Activated naive CD8-positive, alpha-beta T cell treated with anti-CD3 and anti-CD28 coated beads, Interleukin-2, amount 10 ng/mL, durations not matched to agents 7 days and 5 days (primary cell): ENCODE results near the gene TTC8. TPM values are rescaled to one million over a fixed set of nuclear protein-coding genes. Genes with fewer than 3 reads are reported as not detected.
"Not testable (repeated sequence)": the region's sequence is repeated elsewhere in the genome, so short reads cannot be mapped to it uniquely, and the experiment has no call there.

Source experiments
- ATAC-seq: fragments of 150-1000 bp; cut with Tn5 transposase; one replicate; pipeline ENCODE4 v1.10.0; 2021; ENCODE audit warnings: low read depth, moderate library complexity
- POLR2A ChIA-PET: fragments of 350-600 bp; sonication (Branson Sonifier 250); formaldehyde crosslinking; loops from one replicate; lab custom pipeline; 2021; ENCODE audit warnings: antibody characterized with exemption; lab: Charles Lee
- DNase-seq: peaks from one replicate; pipeline ENCODE4 v3.0.0; 2021
- H3K27ac Mint-ChIP-seq: one replicate; pipeline ENCODE4 v1.8.0; 2022; ENCODE audit warnings: mild to moderate bottlenecking, mixed read lengths
- H3K27me3 Mint-ChIP-seq: one replicate; pipeline ENCODE4 v1.8.0; 2022; ENCODE audit warnings: mild to moderate bottlenecking, moderate library complexity, mixed read lengths
- H3K36me3 Mint-ChIP-seq: one replicate; pipeline ENCODE4 v1.8.0; 2021; ENCODE audit warnings: mild to moderate bottlenecking, mixed read lengths
- H3K4me1 Mint-ChIP-seq: one replicate; pipeline ENCODE4 v1.8.0; 2021; ENCODE audit warnings: mixed read lengths
- H3K4me3 Mint-ChIP-seq: one replicate; pipeline ENCODE4 v1.8.0; 2022; ENCODE audit warnings: mild to moderate bottlenecking, moderate library complexity, mixed read lengths
- H3K9me3 Mint-ChIP-seq: one replicate; pipeline ENCODE4 v1.8.0; 2021; ENCODE audit warnings: mixed read lengths
- total RNA-seq, 2 experiments: library from RNA; stranded (reverse); gene quantifications; one replicate each; pipeline ENCODE4 v1.2.3, GENCODE V29; 2021

TTC8 gene
- total RNA-seq, 2 experiments from 2014 or later = 1.3 to 2.2 TPM

DNA sequence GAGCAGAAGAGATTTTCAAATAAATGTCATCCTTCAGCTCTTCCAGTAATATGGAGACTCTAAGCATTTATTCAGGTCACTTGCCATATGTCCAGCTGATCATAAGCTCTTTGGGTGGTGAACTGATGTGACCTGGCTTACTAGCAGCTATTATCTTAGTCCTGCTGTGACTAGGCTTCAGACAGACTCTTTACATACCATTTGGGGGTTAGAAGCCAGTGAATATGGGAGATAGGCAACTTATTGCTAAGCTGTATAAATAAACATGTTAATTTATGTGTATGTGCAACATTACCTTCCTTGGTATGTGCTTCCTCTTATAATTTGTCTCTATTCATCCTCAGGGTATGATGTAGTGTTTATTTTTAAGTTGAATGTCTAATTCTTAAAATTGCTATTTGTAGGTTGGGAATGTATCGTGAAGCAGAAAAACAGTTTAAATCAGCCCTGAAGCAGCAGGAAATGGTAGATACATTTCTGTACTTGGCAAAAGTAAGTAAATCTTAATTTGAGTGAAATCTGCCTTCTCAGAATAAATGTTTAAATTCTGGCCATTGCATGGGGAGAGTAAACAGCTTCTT lies 32.4 kb downstream of the TTC8 start:
- peaks cover 2% of the 10 kb centered on the region for H3K36me3 Mint-ChIP-seq
- H3K4me3 Mint-ChIP-seq = no peak overlapping the region
- H3K4me1 Mint-ChIP-seq = no peaks in the 10 kb centered on the region
- no peak for ATAC-seq
- H3K27ac Mint-ChIP-seq = no peak overlapping the region
- POLR2A ChIA-PET = no interaction called here
- H3K27me3 Mint-ChIP-seq = no peaks in the 10 kb centered on the region
- DNase-seq = no peak
- H3K9me3 Mint-ChIP-seq = peaks cover 3% of the 10 kb centered on the region

DNA sequence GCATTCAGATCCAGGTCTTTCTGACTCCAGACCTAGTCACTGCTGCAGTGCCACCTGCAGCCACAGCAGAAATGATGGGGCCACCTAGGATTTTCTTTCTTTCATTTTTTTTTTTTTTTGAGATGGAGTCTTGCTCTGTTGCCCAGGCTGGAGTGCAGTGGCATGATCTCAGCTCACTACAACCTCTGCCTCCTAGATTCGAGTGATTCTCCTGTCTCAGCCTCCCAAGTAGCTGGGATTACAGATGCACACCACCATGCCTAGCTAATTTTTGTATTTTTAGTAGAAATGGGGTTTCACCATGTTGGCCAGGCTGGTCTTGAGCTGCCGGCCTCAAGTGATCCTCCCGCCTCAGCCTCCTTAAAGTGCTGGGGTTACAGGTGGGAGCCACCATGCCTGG lies 33.4 kb downstream of the TTC8 start:
- POLR2A ChIA-PET, DNase-seq, H3K9me3 Mint-ChIP-seq, H3K4me1 Mint-ChIP-seq, ATAC-seq, H3K27ac Mint-ChIP-seq, H3K27me3 Mint-ChIP-seq, H3K36me3 Mint-ChIP-seq, H3K4me3 Mint-ChIP-seq: not testable (repeated sequence)

GRCh38 chr14:88859118-88859517 lies 34.7 kb downstream of the TTC8 start:
- H3K9me3 Mint-ChIP-seq, ATAC-seq, H3K27me3 Mint-ChIP-seq, H3K4me3 Mint-ChIP-seq, H3K36me3 Mint-ChIP-seq, DNase-seq, POLR2A ChIA-PET, H3K27ac Mint-ChIP-seq, H3K4me1 Mint-ChIP-seq: not testable (repeated sequence)

DNA sequence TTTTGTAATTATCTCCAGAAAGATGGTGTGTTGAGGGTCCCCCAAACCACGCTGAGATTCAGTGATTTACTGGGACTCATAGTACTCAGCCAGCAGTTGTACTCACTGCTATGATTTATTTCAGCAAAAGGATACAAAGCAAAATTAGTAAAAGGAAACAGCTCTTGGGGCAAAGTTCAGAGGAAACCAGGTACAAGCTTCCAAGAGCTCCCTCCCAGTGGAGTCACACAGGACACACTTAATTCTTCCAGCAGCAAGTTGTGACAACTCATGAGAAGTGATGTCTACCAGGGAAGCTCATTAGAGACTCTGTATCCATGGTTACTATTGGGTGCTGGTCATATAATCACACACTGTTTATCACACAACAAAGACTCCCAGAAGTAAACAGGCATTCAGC lies 38.7 kb downstream of the TTC8 start:
- Mint-ChIP-seq H3K4me1 (no peaks in the 10 kb centered on the region), H3K27me3 (no peaks in the 10 kb centered on the region)
- POLR2A ChIA-PET = no interaction called here

DNA sequence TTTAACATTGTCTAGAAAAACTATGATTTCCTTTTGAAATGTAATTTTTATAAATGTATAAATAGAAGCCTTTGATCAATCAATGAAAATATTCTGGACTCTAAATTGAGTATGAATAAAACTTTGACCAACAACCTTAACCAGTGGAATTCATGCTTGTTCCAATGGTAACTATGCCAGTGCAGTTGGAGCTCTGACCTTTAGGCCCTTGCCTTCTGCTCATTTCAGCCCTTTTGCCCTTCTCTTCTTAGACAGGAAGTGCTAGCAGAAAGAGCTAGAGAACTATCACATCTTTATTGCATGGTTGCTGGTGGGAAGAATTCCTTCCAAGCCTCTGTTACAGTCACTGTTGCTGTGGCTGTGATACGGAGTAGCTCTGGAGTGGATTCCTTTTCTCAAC lies 39.7 kb downstream of the TTC8 start:
- Mint-ChIP-seq H3K4me1 (no peaks in the 10 kb centered on the region), H3K4me3 (no peak overlapping the region), H3K27ac (no peak overlapping the region), H3K36me3 (peaks cover 3% of the 10 kb centered on the region), H3K27me3 (no peaks in the 10 kb centered on the region), H3K9me3 (peaks cover 1% of the 10 kb centered on the region)
- POLR2A ChIA-PET = no interaction called here
- DNase-seq (no peak), ATAC-seq (no peak)

More for the DNA sequence above, 38.7 kb downstream of the TTC8 start:
- H3K4me3 Mint-ChIP-seq = no peak overlapping the region
- ATAC-seq (no peak), DNase-seq (no peak)
- peaks cover 3% of the 10 kb centered on the region for H3K9me3 Mint-ChIP-seq
- peaks cover 3% of the 10 kb centered on the region for H3K36me3 Mint-ChIP-seq
- no peak overlapping the region for H3K27ac Mint-ChIP-seq

GRCh38 chr14:88866305-88866704 lies 41.9 kb downstream of the TTC8 start:
- no peak for DNase-seq
- no peak for ATAC-seq
- H3K27ac Mint-ChIP-seq = no peak overlapping the region
- no peak overlapping the region for H3K4me3 Mint-ChIP-seq
- H3K27me3 Mint-ChIP-seq = no peaks in the 10 kb centered on the region
- H3K9me3 Mint-ChIP-seq = no peaks in the 10 kb centered on the region
- peaks cover 2% of the 10 kb centered on the region for H3K36me3 Mint-ChIP-seq
- POLR2A ChIA-PET = no interaction called here
- no peaks in the 10 kb centered on the region for H3K4me1 Mint-ChIP-seq

GRCh38 chr14:88868558-88869159 lies 44.2 kb downstream of the TTC8 start:
- no peak overlapping the region for H3K4me3 Mint-ChIP-seq
- POLR2A ChIA-PET = no interaction called here
- no peaks in the 10 kb centered on the region for H3K4me1 Mint-ChIP-seq
- H3K27me3 Mint-ChIP-seq = no peaks in the 10 kb centered on the region
- ATAC-seq (no peak), DNase-seq (no peak)
- no peaks in the 10 kb centered on the region for H3K9me3 Mint-ChIP-seq
- no peaks in the 10 kb centered on the region for H3K36me3 Mint-ChIP-seq
- H3K27ac Mint-ChIP-seq = no peak overlapping the region

GRCh38 chr14:88870777-88871176 lies 46.3 kb downstream of the TTC8 start:
- H3K4me3 Mint-ChIP-seq = no peak overlapping the region
- H3K27ac Mint-ChIP-seq = no peak overlapping the region
- POLR2A ChIA-PET = no interaction called here
- H3K27me3 Mint-ChIP-seq = no peaks in the 10 kb centered on the region
- ATAC-seq (no peak), DNase-seq (no peak)
- H3K4me1 Mint-ChIP-seq = no peaks in the 10 kb centered on the region
- no peaks in the 10 kb centered on the region for H3K36me3 Mint-ChIP-seq
- no peaks in the 10 kb centered on the region for H3K9me3 Mint-ChIP-seq

- Mint-ChIP-seq H3K36me3 (no peaks in the 10 kb centered on the region), H3K4me1 (no peaks in the 10 kb centered on the region), H3K27me3 (no peaks in the 10 kb centered on the region), H3K4me3 (no peak overlapping the region), H3K27ac (no peak overlapping the region), H3K9me3 (no peaks in the 10 kb centered on the region)
- POLR2A ChIA-PET = no interaction called here
- no peak for DNase-seq
- no peak for ATAC-seq
These were observed 47.0 kb downstream of the TTC8 start for GRCh38 chr14:88871429-88871828.

GRCh38 chr14:88872976-88873375 lies 48.5 kb downstream of the TTC8 start:
- H3K36me3 Mint-ChIP-seq = no peaks in the 10 kb centered on the region
- no peak overlapping the region for H3K4me3 Mint-ChIP-seq
- no peaks in the 10 kb centered on the region for H3K27me3 Mint-ChIP-seq
- no peaks in the 10 kb centered on the region for H3K4me1 Mint-ChIP-seq
- DNase-seq (no peak), ATAC-seq (no peak)
- POLR2A ChIA-PET = no interaction called here
- no peaks in the 10 kb centered on the region for H3K9me3 Mint-ChIP-seq
- H3K27ac Mint-ChIP-seq = no peak overlapping the region

DNA sequence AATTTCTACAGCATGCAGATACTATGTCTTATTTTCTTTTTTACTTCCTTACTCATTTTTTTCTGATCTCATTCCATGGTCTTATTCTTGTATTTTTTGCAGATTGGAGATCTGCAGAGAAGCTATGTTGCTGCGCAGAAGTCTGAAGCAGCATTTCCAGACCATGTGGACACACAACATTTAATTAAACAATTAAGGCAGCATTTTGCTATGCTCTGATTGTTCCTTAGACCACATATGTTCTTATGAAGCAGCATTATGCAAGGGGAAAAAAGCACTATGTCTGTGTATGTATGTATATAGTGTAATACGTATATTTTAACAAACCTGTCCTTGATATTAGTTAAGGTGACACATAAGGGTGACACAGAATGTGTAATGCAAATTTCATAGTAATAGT lies 52.7 kb downstream of the TTC8 start:
- H3K4me3 Mint-ChIP-seq = no peak overlapping the region
- peaks cover 7% of the 10 kb centered on the region for H3K36me3 Mint-ChIP-seq
- no peaks in the 10 kb centered on the region for H3K27me3 Mint-ChIP-seq
- H3K4me1 Mint-ChIP-seq = no peaks in the 10 kb centered on the region
- DNase-seq (no peak), ATAC-seq (no peak)
- H3K27ac Mint-ChIP-seq = no peak overlapping the region
- H3K9me3 Mint-ChIP-seq = peaks cover 9% of the 10 kb centered on the region
- POLR2A ChIA-PET = no interaction called here

DNA sequence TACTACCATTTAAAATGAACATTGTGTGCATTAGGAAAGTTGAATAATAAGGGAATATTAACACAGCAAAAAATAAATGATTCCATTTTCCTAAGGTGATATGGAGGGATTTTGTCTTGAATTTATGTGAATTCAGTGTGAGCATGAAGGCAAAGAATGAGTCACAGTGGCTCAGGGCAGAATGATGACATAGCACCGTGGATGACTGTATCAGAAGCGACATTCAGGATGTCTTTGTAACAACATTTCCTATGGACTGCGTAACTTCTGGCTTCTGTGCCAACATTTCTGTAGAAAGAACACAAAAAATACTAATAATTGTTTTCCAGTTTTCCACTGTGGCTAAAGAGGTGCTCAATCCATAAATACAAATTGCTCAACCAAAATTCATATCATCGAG lies 54.6 kb downstream of the TTC8 start:
- Mint-ChIP-seq H3K9me3 (peaks cover 19% of the 10 kb centered on the region), H3K4me1 (no peaks in the 10 kb centered on the region), H3K4me3 (no peak overlapping the region), H3K27me3 (no peaks in the 10 kb centered on the region), H3K27ac (no peak overlapping the region), H3K36me3 (peaks cover 9% of the 10 kb centered on the region)
- no peak for DNase-seq
- POLR2A ChIA-PET = no interaction called here
- no peak for ATAC-seq

DNA sequence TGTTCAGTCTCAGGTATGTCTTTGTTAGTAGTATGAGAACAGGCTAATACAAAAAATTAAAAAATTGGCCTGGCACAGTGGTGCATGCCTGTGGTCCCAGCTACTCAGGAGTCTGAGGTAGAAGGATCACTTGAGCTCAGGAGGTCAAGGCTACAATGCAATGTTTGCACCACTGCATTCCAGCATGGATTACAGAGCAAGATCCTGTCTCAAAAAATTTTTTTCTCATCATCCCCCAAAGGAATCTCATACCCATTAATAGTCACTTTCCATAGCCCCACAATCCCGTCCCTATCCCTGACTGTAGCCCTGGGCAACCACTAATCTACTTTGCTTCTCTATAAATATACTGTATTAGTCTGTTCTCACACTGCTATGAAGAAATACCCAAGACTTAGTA lies 57.8 kb downstream of the TTC8 start:
- no peak overlapping the region for H3K27ac Mint-ChIP-seq
- DNase-seq (no peak), ATAC-seq (no peak)
- peaks cover 19% of the 10 kb centered on the region for H3K9me3 Mint-ChIP-seq
- H3K4me1 Mint-ChIP-seq = no peaks in the 10 kb centered on the region
- POLR2A ChIA-PET = no interaction called here
- no peak overlapping the region for H3K4me3 Mint-ChIP-seq
- H3K27me3 Mint-ChIP-seq = peaks cover 2% of the 10 kb centered on the region
- H3K36me3 Mint-ChIP-seq = peaks cover 9% of the 10 kb centered on the region

GRCh38 chr14:88895116-88895515 lies 70.7 kb downstream of the TTC8 start:
- H3K36me3 Mint-ChIP-seq = no peaks in the 10 kb centered on the region
- POLR2A ChIA-PET = no interaction called here
- H3K4me3 Mint-ChIP-seq = no peak overlapping the region
- no peak for DNase-seq
- no peaks in the 10 kb centered on the region for H3K9me3 Mint-ChIP-seq
- no peaks in the 10 kb centered on the region for H3K4me1 Mint-ChIP-seq
- H3K27ac Mint-ChIP-seq = no peak overlapping the region
- H3K27me3 Mint-ChIP-seq = peaks cover 17% of the 10 kb centered on the region
- no peak for ATAC-seq
